Mesenchymal stem cell (in vitro differentiated cells and primary cell): Measurements from ENCODE around the gene PCDH11X. TPM values are rescaled to one million over a fixed set of nuclear protein-coding genes. Genes with fewer than 3 reads are reported as not detected.
"Not testable (repeated sequence)": the region's sequence is repeated elsewhere in the genome, so short reads cannot be mapped to it uniquely, and the experiment has no call there.

ENCODE experiments used
- DNase-seq: peaks from one replicate; pipeline ENCODE4 v3.0.0-alpha.2; 2013
- H2AFZ ChIP-seq: one replicate; pipeline ENCODE4 v1.6.1; 2013; ENCODE audit warnings: low read depth, mild to moderate bottlenecking, control low read depth, inconsistent platforms, low read length, moderate library complexity
- H2AK5ac ChIP-seq: 2 replicates; pipeline ENCODE4 v1.6.1; 2013; ENCODE audit warnings: low read length, moderate library complexity, mild to moderate bottlenecking, inconsistent platforms; ENCODE audit not compliant: severe bottlenecking
- H2BK120ac ChIP-seq: one replicate; pipeline ENCODE4 v1.6.1; 2013; ENCODE audit warnings: low read depth, mild to moderate bottlenecking, inconsistent platforms, low read length, moderate library complexity
- H2BK12ac ChIP-seq, 2 experiments: one replicate each; pipeline ENCODE4 v1.6.1; 2013; ENCODE audit warnings: inconsistent platforms in 2 of 2, low read length in 2 of 2, mild to moderate bottlenecking in 2 of 2, moderate library complexity in 2 of 2, control low read depth in 1 of 2
- H2BK15ac ChIP-seq: one replicate; pipeline ENCODE4 v1.6.1; 2013; ENCODE audit warnings: mild to moderate bottlenecking, low read depth, inconsistent platforms; ENCODE audit not compliant: poor library complexity, severe bottlenecking
- H2BK5ac ChIP-seq: 2 replicates; pipeline ENCODE4 v1.6.1; 2013; ENCODE audit warnings: low read depth, mild to moderate bottlenecking, low read length, control low read depth, inconsistent platforms; ENCODE audit not compliant: poor library complexity, severe bottlenecking
- H3K14ac ChIP-seq, 2 experiments: one replicate each; pipeline ENCODE4 v1.6.1; 2013; ENCODE audit warnings: inconsistent platforms in 2 of 2, low read length in 2 of 2, control low read depth in 1 of 2, mild to moderate bottlenecking in 1 of 2, moderate library complexity in 1 of 2
- H3K18ac ChIP-seq, 2 experiments: one replicate each; pipeline ENCODE4 v1.6.1; 2013; ENCODE audit warnings: inconsistent platforms in 2 of 2, low read length in 2 of 2, control low read depth in 1 of 2, low read depth in 1 of 2, mild to moderate bottlenecking in 1 of 2
- H3K23ac ChIP-seq, 2 experiments: one replicate each; pipeline ENCODE4 v1.6.1; 2013; ENCODE audit warnings: inconsistent platforms in 2 of 2, low read length in 2 of 2, mild to moderate bottlenecking in 2 of 2, moderate library complexity in 2 of 2, control low read depth in 1 of 2
- H3K27ac ChIP-seq: 2 replicates; pipeline ENCODE4 v1.5.1; 2013; ENCODE audit warnings: mild to moderate bottlenecking, moderate library complexity, low read length, control low read depth, inconsistent platforms; ENCODE audit not compliant: poor library complexity, severe bottlenecking
- H3K27me3 ChIP-seq, 2 experiments: 2 replicates each; pipeline versions ENCODE4 v1.6.1 to v1.7.0; 2013; ENCODE audit warnings: low read length in 2 of 2, mild to moderate bottlenecking in 2 of 2, moderate library complexity in 2 of 2, control low read depth in 1 of 2, inconsistent platforms in 1 of 2; ENCODE audit not compliant: control insufficient read depth in 1 of 2, insufficient read depth in 1 of 2
- H3K36me3 ChIP-seq, 2 experiments: 2 replicates each; pipeline versions ENCODE4 v1.6.1 to v1.7.0; 2013; ENCODE audit warnings: low read length in 2 of 2, control low read depth in 1 of 2, inconsistent platforms in 1 of 2, low read depth in 1 of 2, mild to moderate bottlenecking in 1 of 2; ENCODE audit not compliant: insufficient read depth in 2 of 2, control insufficient read depth in 1 of 2
- H3K4ac ChIP-seq, 2 experiments: one replicate each; pipeline ENCODE4 v1.6.1; 2013; ENCODE audit warnings: inconsistent platforms in 2 of 2, low read length in 2 of 2, mild to moderate bottlenecking in 2 of 2, moderate library complexity in 2 of 2, control low read depth in 1 of 2, low read depth in 1 of 2
- H3K4me1 ChIP-seq: 2 replicates; pipeline ENCODE4 v1.6.1; 2013; ENCODE audit warnings: low read depth, low read length, control low read depth; ENCODE audit not compliant: control insufficient read depth, insufficient read depth
- H3K4me2 ChIP-seq: 2 replicates; pipeline ENCODE4 v1.6.1; 2013; ENCODE audit warnings: low read length, mild to moderate bottlenecking, inconsistent platforms; ENCODE audit not compliant: poor library complexity, severe bottlenecking
- H3K4me3 ChIP-seq, 2 experiments: 2 replicates each; pipeline versions ENCODE4 v1.5.1 to v1.7.0; 2013; ENCODE audit warnings: low read length in 2 of 2, mild to moderate bottlenecking in 2 of 2, control low read depth in 1 of 2, low read depth in 1 of 2; ENCODE audit not compliant: insufficient read depth in 1 of 2
- H3K79me1 ChIP-seq: replicated peaks from 2 replicates; pipeline ENCODE4 v1.6.1; 2013; ENCODE audit warnings: mild to moderate bottlenecking, control low read depth, low read length, inconsistent platforms; ENCODE audit not compliant: poor library complexity, severe bottlenecking
- H3K9ac ChIP-seq: 2 replicates; pipeline ENCODE4 v1.7.0; 2013; ENCODE audit warnings: mild to moderate bottlenecking, low read length, moderate library complexity
- H3K9me3 ChIP-seq: 2 replicates; pipeline ENCODE4 v1.7.0; 2013; ENCODE audit warnings: mild to moderate bottlenecking, low read length; ENCODE audit not compliant: control insufficient read depth
- H4K8ac ChIP-seq: one replicate; pipeline ENCODE4 v1.6.1; 2013; ENCODE audit warnings: inconsistent platforms, mild to moderate bottlenecking, low read length, moderate library complexity
- H4K91ac ChIP-seq: one replicate; pipeline ENCODE4 v1.6.1; 2013; ENCODE audit warnings: mild to moderate bottlenecking, low read length, inconsistent platforms
- WGBS: methylation state at CpG from one replicate; pipeline ENCODE4 v1.1.7; 2013; ENCODE audit warnings: mixed read lengths; 5-methylcytosine and 5-hydroxymethylcytosine counted together
- polyA plus RNA-seq, 2 experiments: library from polyadenylated mRNA; stranded (reverse); fragments of 200-250 nt; gene quantifications; one replicate each; pipeline ENCODE4 v1.2.3, GENCODE V29; 2013

The PCDH11X gene, protein sequence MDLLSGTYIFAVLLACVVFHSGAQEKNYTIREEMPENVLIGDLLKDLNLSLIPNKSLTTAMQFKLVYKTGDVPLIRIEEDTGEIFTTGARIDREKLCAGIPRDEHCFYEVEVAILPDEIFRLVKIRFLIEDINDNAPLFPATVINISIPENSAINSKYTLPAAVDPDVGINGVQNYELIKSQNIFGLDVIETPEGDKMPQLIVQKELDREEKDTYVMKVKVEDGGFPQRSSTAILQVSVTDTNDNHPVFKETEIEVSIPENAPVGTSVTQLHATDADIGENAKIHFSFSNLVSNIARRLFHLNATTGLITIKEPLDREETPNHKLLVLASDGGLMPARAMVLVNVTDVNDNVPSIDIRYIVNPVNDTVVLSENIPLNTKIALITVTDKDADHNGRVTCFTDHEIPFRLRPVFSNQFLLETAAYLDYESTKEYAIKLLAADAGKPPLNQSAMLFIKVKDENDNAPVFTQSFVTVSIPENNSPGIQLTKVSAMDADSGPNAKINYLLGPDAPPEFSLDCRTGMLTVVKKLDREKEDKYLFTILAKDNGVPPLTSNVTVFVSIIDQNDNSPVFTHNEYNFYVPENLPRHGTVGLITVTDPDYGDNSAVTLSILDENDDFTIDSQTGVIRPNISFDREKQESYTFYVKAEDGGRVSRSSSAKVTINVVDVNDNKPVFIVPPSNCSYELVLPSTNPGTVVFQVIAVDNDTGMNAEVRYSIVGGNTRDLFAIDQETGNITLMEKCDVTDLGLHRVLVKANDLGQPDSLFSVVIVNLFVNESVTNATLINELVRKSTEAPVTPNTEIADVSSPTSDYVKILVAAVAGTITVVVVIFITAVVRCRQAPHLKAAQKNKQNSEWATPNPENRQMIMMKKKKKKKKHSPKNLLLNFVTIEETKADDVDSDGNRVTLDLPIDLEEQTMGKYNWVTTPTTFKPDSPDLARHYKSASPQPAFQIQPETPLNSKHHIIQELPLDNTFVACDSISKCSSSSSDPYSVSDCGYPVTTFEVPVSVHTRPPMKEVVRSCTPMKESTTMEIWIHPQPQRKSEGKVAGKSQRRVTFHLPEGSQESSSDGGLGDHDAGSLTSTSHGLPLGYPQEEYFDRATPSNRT (N-terminal part only)
- polyA plus RNA-seq (2013, experiment 1 of 2) = not detected
- not detected for polyA plus RNA-seq (2013, experiment 2 of 2)

DNA sequence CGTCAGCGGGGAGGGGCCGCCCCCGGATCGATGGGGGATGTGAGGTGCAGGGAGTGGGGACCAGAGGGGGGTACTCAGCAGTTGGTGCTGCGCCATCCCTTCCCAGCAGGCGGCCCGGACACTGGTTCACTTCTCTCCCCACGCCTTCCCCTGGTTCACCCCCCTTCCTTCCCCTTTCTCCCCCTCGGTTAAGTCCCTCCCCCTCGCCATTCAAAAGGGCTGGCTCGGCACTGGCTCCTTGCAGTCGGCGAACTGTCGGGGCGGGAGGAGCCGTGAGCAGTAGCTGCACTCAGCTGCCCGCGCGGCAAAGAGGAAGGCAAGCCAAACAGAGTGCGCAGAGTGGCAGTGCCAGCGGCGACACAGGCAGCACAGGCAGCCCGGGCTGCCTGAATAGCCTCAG lies at the start of gene PCDH11X:
Gene PCDH11X (plus strand): TSS at position 241 of the 400 bp plus-strand sequence. CDS start 56,130 bp downstream, outside the sequence.
- Histone ChIP-seq H3K27me3 (peaks cover 0 to 23% of the 10 kb centered on the region in 2 experiments), H3K4me2 (peak within 1 kb of the TSS; percentile 11)
- H3K9me3 ChIP-seq, H3K79me1 ChIP-seq, H3K4me1 ChIP-seq, H2BK5ac ChIP-seq, H2BK12ac ChIP-seq, H3K14ac ChIP-seq, H3K4me3 ChIP-seq, H3K18ac ChIP-seq, DNase-seq, H2AK5ac ChIP-seq, H3K4ac ChIP-seq, H3K9ac ChIP-seq, H3K23ac ChIP-seq, H3K27ac ChIP-seq, H2BK15ac ChIP-seq, H2AFZ ChIP-seq, H2BK120ac ChIP-seq, H3K36me3 ChIP-seq, H4K8ac ChIP-seq, H4K91ac ChIP-seq: not testable (repeated sequence)
- no CpG with 5 or more reads among the region's 24 CpGs for WGBS

DNA sequence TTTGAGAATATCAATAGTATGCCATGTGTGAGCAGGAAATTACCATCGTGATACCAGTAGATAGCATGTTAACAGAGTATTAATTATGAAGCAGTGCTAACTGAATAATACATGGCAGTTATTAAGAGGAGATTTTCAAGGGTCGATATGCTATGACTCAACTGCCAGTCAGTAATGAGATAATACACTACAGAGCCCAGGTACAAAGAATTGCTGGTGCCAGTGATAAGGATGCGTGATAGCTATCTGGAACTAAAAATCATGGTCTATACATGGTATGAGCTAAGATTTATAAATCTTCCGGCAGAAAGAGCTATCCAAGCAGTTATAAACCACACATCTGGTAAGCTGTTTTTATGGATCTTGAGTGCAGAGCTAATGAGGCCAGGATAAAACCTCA lies 31.7 kb upstream of the PCDH11X start:
- not testable (repeated sequence) for H3K14ac ChIP-seq, H3K79me1 ChIP-seq, H4K91ac ChIP-seq, H2BK12ac ChIP-seq, H2BK5ac ChIP-seq, H3K9ac ChIP-seq, H4K8ac ChIP-seq, H3K27me3 ChIP-seq, H3K27ac ChIP-seq, H3K18ac ChIP-seq, H3K4ac ChIP-seq, H3K36me3 ChIP-seq, H3K4me3 ChIP-seq, H2AK5ac ChIP-seq, DNase-seq, H2AFZ ChIP-seq, H3K4me2 ChIP-seq, H2BK120ac ChIP-seq, H3K4me1 ChIP-seq, H3K23ac ChIP-seq, H2BK15ac ChIP-seq, H3K9me3 ChIP-seq
- no CpG with 5 or more reads among the region's 4 CpGs for WGBS

- H3K4me2 ChIP-seq, H4K91ac ChIP-seq, H4K8ac ChIP-seq, H3K27me3 ChIP-seq, H3K4me3 ChIP-seq, H3K4me1 ChIP-seq, H2AK5ac ChIP-seq, H3K23ac ChIP-seq, H3K14ac ChIP-seq, H2BK12ac ChIP-seq, H2BK15ac ChIP-seq, H3K18ac ChIP-seq, H2AFZ ChIP-seq, H3K36me3 ChIP-seq, DNase-seq, H3K79me1 ChIP-seq, H2BK120ac ChIP-seq, H2BK5ac ChIP-seq, H3K9ac ChIP-seq, H3K9me3 ChIP-seq, H3K4ac ChIP-seq, H3K27ac ChIP-seq: not testable (repeated sequence)
- WGBS = 84% methylated on average over 12 of the region's 17 CpGs
Observed at GRCh38 chrX:91753022-91753421, 26.2 kb upstream of the PCDH11X start.
